Endodermal cell (in vitro differentiated cells): ENCODE data around the gene ZNF285. TPM values are rescaled to one million over a fixed set of nuclear protein-coding genes. Genes with fewer than 3 reads are reported as not detected.

Experiments
- DNase-seq: peaks from one replicate; pipeline ENCODE4 v3.0.0-alpha.2; 2017
- H3K27ac ChIP-seq: 2 replicates; pipeline ENCODE4 v1.5.1; 2013; ENCODE audit warnings: mild to moderate bottlenecking, low read depth, low read length, moderate library complexity
- H3K27me3 ChIP-seq: 2 replicates; pipeline ENCODE4 v1.6.1; 2013; ENCODE audit warnings: mild to moderate bottlenecking, low read length, moderate library complexity; ENCODE audit not compliant: insufficient read depth, control insufficient read depth, poor library complexity, severe bottlenecking
- H3K36me3 ChIP-seq: 2 replicates; pipeline ENCODE4 v1.7.0; 2013; ENCODE audit warnings: mild to moderate bottlenecking, low read length, moderate library complexity; ENCODE audit not compliant: control insufficient read depth, insufficient read depth
- H3K4me1 ChIP-seq: one replicate; pipeline ENCODE4 v1.7.0; 2013; ENCODE audit warnings: low read length; ENCODE audit not compliant: control insufficient read depth, insufficient read depth
- H3K4me3 ChIP-seq: 2 replicates; pipeline ENCODE4 v1.5.1; 2013; ENCODE audit warnings: mild to moderate bottlenecking, low read length, moderate library complexity
- H3K9ac ChIP-seq: 2 replicates; pipeline ENCODE4 v1.6.1; 2013; ENCODE audit warnings: mild to moderate bottlenecking, low read length, moderate library complexity; ENCODE audit not compliant: poor library complexity, severe bottlenecking; ENCODE audit errors: extremely low read depth
- H3K9me3 ChIP-seq: 2 replicates; pipeline ENCODE4 v1.6.1; 2013; ENCODE audit warnings: mild to moderate bottlenecking, low read length, moderate library complexity; ENCODE audit not compliant: control insufficient read depth
- H3K27ac Mint-ChIP-seq: 2 replicates; pipeline ENCODE4 v1.8.0; 2020; ENCODE audit warnings: mixed read lengths
- H3K27me3 Mint-ChIP-seq: 2 replicates; pipeline ENCODE4 v1.8.0; 2021; ENCODE audit warnings: mild to moderate bottlenecking, mixed read lengths; ENCODE audit not compliant: insufficient read depth
- H3K36me3 Mint-ChIP-seq: 2 replicates; pipeline ENCODE4 v1.8.0; 2020; ENCODE audit warnings: low read depth, mixed read lengths
- H3K4me1 Mint-ChIP-seq: 2 replicates; pipeline ENCODE4 v1.8.0; 2020; ENCODE audit warnings: mixed read lengths
- H3K4me3 Mint-ChIP-seq: 2 replicates; pipeline ENCODE4 v1.8.0; 2020; ENCODE audit warnings: mild to moderate bottlenecking, moderate library complexity, mixed read lengths
- H3K9me3 Mint-ChIP-seq: 2 replicates; pipeline ENCODE4 v1.8.0; 2020; ENCODE audit warnings: mild to moderate bottlenecking, mixed read lengths
- CTCF ChIP-seq: fragments of 200-600 bp; sonication (generic); conservative IDR thresholded peaks from 2 replicates; pipeline ENCODE4 v1.5.0; 2021; ENCODE audit warnings: antibody characterized with exemption, mild to moderate bottlenecking
- WGBS, 2 experiments: methylation state at CpG; one replicate each; pipeline versions ENCODE4 v1.1.5 to v1.1.7; 2013; ENCODE audit warnings: missing lambda C conversion rate in 2 of 2, mixed read lengths in 1 of 2; ENCODE audit not compliant: insufficient coverage in 1 of 2, insufficient read length in 1 of 2; 5-methylcytosine and 5-hydroxymethylcytosine counted together
- total RNA-seq, 2 donors: library from RNA; stranded (reverse); fragmentation: NEBNext Ultra II Directional in 1 of 2; extraction: Animal tissue kit (Norgen Biotek cat#: 25700) in 1 of 2; gene quantifications; 2 replicates in 1 of 2; 3 replicates in 1 of 2; pipeline ENCODE4 v1.2.1, GENCODE V29; 2021

The ZNF285 gene
- total RNA-seq, 2 donors from 2014 or later = 3.5 to 9.0 TPM

GRCh38 chr19:44374789-44375188 lies 26.6 kb downstream of the ZNF285 start:
- no peak overlapping the region for H3K27ac Mint-ChIP-seq
- 44% methylated on average over 2 of the region's 2 CpGs; no CpG with 5 or more reads in 1 of the 2 experiments for WGBS, 2 experiments
- no peaks in the 10 kb centered on the region for H3K27me3 Mint-ChIP-seq
- H3K4me3 ChIP-seq = no peak overlapping the region
- TF ChIP-seq CTCF = no peak
- no peaks in the 10 kb centered on the region for H3K36me3 ChIP-seq
- no peak overlapping the region for H3K4me3 Mint-ChIP-seq
- H3K27me3 ChIP-seq = no peaks in the 10 kb centered on the region
- H3K4me1 ChIP-seq = no peaks in the 10 kb centered on the region
- no peaks in the 10 kb centered on the region for H3K4me1 Mint-ChIP-seq
- peaks cover 51% of the 10 kb centered on the region for H3K9me3 Mint-ChIP-seq
- H3K9ac ChIP-seq = no peak overlapping the region
- no peak for DNase-seq
- H3K36me3 Mint-ChIP-seq = no peaks in the 10 kb centered on the region
- peaks cover 9% of the 10 kb centered on the region for H3K9me3 ChIP-seq
- H3K27ac ChIP-seq = no peak overlapping the region

- no peaks in the 10 kb centered on the region for H3K4me1 ChIP-seq
- no peaks in the 10 kb centered on the region for H3K36me3 Mint-ChIP-seq
- TF ChIP-seq CTCF = no peak
- H3K9me3 Mint-ChIP-seq = peaks cover 35% of the 10 kb centered on the region
- H3K27ac ChIP-seq = no peak overlapping the region
- H3K27me3 ChIP-seq = no peaks in the 10 kb centered on the region
- no peak for DNase-seq
- no peak overlapping the region for H3K4me3 ChIP-seq
- no peak overlapping the region for H3K4me3 Mint-ChIP-seq
- peaks cover 6% of the 10 kb centered on the region for H3K9me3 ChIP-seq
- WGBS, 2 experiments = 85 to 87% methylated on average over 19 to 20 of the region's 20 CpGs
- H3K27ac Mint-ChIP-seq = no peak overlapping the region
- no peaks in the 10 kb centered on the region for H3K4me1 Mint-ChIP-seq
- H3K9ac ChIP-seq = no peak overlapping the region
- H3K36me3 ChIP-seq = no peaks in the 10 kb centered on the region
- H3K27me3 Mint-ChIP-seq = peaks cover 3% of the 10 kb centered on the region
Observed at GRCh38 chr19:44371815-44372480, 29.5 kb downstream of the ZNF285 start.

GRCh38 chr19:44367024-44367423 lies 34.4 kb downstream of the ZNF285 start:
- peaks cover 5% of the 10 kb centered on the region for H3K9me3 Mint-ChIP-seq
- no peaks in the 10 kb centered on the region for H3K4me1 Mint-ChIP-seq
- no peaks in the 10 kb centered on the region for H3K36me3 Mint-ChIP-seq
- no peak for TF ChIP-seq CTCF
- no peak overlapping the region for H3K4me3 Mint-ChIP-seq
- peaks cover 3% of the 10 kb centered on the region for H3K27me3 Mint-ChIP-seq
- H3K27ac Mint-ChIP-seq = no peak overlapping the region
- Histone ChIP-seq H3K4me3 (no peak overlapping the region), H3K36me3 (no peaks in the 10 kb centered on the region), H3K9ac (no peak overlapping the region), H3K9me3 (no peaks in the 10 kb centered on the region), H3K4me1 (no peaks in the 10 kb centered on the region), H3K27ac (no peak overlapping the region), H3K27me3 (no peaks in the 10 kb centered on the region)
- WGBS, 2 experiments = 85 to 91% methylated on average over 9 to 17 of the region's 17 CpGs
- DNase-seq = peak; percentile 38
